Loucy (cell line): ENCODE measurements around the gene HUNK.

Experiments
- EZH2phosphoT487 ChIP-seq: fragments of 200-600 bp; IDR thresholded peaks from 2 replicates; pipeline ENCODE4 v1.6.1; 2018; ENCODE audit warnings: antibody characterized with exemption, mild to moderate bottlenecking, moderate library complexity, borderline replicate concordance
- TF ChIP-seq, protein P1 (sequence below): fragments of 200-600 bp; sonication (generic); conservative IDR thresholded peaks from 2 replicates; pipeline ENCODE4 v1.5.1; 2014; ENCODE audit warnings: mild to moderate bottlenecking, antibody characterized with exemption, low read length

- TF ChIP-seq, protein P1, sequence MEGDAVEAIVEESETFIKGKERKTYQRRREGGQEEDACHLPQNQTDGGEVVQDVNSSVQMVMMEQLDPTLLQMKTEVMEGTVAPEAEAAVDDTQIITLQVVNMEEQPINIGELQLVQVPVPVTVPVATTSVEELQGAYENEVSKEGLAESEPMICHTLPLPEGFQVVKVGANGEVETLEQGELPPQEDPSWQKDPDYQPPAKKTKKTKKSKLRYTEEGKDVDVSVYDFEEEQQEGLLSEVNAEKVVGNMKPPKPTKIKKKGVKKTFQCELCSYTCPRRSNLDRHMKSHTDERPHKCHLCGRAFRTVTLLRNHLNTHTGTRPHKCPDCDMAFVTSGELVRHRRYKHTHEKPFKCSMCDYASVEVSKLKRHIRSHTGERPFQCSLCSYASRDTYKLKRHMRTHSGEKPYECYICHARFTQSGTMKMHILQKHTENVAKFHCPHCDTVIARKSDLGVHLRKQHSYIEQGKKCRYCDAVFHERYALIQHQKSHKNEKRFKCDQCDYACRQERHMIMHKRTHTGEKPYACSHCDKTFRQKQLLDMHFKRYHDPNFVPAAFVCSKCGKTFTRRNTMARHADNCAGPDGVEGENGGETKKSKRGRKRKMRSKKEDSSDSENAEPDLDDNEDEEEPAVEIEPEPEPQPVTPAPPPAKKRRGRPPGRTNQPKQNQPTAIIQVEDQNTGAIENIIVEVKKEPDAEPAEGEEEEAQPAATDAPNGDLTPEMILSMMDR = no peak
- TF ChIP-seq EZH2phosphoT487 = no peak
These were observed 87.1 kb downstream of the HUNK start for GRCh38 chr21:31959881-31960280.
